ENCODE measurements around the gene AMPH. TPM values are rescaled to one million over a fixed set of nuclear protein-coding genes. Genes with fewer than 3 reads are reported as not detected.

The AMPH gene
- total RNA-seq, 4 donors from 2014 or later = 2.8 to 41.2 (median 16.7) TPM

DNA sequence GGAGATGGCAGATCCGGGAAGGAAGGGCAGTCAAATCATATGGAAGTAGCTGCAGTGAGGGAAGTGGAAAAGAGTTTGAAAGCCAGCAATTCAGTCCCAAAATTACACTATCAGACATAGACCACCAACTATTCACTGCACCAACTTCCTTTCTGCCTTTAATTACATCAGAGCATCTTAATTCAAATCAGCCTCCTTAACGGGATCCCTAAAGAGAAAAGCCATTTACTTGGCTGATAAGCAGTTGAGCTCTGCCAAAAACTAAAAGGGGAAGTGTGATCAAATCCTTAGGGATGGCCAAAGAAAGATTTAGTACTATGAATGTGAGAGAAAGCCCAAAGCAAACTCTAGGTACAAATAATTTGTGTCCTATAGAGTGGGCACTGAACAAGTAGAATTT is 110.4 kb downstream of the AMPH start:
- ATAC-seq (ENCODE audit: low FRiP score) = no peak
- TF ChIP-seq, protein P1, sequence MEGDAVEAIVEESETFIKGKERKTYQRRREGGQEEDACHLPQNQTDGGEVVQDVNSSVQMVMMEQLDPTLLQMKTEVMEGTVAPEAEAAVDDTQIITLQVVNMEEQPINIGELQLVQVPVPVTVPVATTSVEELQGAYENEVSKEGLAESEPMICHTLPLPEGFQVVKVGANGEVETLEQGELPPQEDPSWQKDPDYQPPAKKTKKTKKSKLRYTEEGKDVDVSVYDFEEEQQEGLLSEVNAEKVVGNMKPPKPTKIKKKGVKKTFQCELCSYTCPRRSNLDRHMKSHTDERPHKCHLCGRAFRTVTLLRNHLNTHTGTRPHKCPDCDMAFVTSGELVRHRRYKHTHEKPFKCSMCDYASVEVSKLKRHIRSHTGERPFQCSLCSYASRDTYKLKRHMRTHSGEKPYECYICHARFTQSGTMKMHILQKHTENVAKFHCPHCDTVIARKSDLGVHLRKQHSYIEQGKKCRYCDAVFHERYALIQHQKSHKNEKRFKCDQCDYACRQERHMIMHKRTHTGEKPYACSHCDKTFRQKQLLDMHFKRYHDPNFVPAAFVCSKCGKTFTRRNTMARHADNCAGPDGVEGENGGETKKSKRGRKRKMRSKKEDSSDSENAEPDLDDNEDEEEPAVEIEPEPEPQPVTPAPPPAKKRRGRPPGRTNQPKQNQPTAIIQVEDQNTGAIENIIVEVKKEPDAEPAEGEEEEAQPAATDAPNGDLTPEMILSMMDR (IDR thresholded peaks at IDR 0.05) = no peak
- no peak for DNase-seq (ENCODE audit: low spot score)

DNA sequence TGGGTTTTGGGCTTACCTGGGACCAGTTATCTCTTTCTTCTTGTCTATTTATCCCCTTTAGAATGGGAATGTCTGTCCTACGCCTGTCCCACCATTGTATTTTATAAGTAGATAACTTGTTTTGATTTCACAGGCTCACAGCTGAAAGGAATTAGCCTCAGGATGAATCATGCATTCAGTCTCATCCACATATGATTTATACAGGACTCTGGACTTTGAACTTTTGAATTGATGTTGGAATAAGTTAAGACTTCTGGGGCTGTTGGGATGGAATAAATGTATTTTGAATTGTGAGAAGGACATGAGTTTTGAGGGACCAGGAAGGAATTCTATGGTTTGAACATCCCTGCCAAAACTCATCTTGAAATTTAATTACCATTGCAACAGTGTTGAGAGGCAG is 112.6 kb downstream of the AMPH start:
- DNase-seq (ENCODE audit: low spot score) (no peak), ATAC-seq (ENCODE audit: low FRiP score) (no peak)
- TF ChIP-seq, protein P1 (IDR thresholded peaks at IDR 0.05) = no peak

DNA sequence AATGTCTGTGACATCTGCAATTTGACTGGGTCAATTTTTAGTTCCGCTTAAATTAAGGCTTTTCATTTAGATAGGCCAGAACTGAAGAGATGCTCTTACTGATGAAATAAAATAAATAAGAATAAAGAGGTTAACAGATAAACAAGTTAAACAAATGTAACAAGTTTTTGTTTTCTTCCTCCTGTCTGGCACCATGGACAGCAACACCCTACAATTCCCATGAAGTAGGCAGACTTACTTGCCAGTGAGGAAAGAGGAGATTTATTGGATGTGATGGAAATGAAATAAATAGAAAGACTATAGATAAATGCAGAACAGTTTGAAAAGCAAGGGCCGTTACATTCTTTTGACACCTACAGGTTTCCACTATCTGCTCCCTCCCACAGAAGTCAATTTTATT is 118.5 kb downstream of the AMPH start:
- ATAC-seq (ENCODE audit: low FRiP score) (no peak), DNase-seq (ENCODE audit: low spot score) (no peak)
- TF ChIP-seq, protein P1 (IDR thresholded peaks at IDR 0.05) = no peak

DNA sequence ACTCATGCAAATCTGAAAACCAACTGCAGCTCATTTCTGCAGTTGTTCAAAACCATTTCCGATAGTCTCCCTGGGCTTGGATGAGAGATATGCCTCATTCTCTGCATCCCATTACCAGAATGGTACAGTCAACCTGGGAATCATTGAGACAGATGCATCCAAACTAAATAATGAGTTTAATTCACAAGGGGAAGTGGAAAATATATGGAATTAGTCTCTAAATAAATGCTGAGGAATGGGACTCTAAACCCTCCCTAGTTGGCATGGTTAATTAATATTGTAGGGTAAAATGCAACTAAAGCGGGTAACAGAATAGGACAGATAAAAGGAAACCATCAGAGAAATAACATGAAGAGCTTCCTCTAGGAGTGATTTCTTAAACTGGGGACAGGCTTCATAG is 118.9 kb downstream of the AMPH start:
- TF ChIP-seq, protein P1 (IDR thresholded peaks at IDR 0.05) = no peak
- ATAC-seq (ENCODE audit: low FRiP score) (no peak), DNase-seq (ENCODE audit: low spot score) (no peak)

DNA sequence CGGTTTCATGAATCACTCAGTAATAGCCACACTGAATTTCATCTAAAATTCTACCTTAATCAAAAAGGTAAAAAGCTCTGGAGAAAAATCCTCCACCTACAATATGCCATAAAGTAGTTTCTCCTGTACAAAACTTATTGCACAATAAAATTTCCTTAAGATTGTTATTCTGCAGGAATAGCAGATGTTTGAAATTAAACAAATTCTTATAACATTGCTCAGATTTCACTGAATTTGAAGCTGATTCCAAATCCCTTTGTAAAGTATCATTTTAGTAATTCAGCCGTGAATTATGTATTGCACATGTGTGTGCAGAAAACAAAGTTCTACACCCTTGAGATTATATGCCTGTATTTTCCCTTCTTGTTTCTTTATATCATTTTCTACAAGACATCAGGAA is 123.8 kb downstream of the AMPH start:
- DNase-seq (ENCODE audit: low spot score) (no peak), ATAC-seq (ENCODE audit: low FRiP score) (no peak)
- TF ChIP-seq, protein P1 (IDR thresholded peaks at IDR 0.05) = no peak

DNA sequence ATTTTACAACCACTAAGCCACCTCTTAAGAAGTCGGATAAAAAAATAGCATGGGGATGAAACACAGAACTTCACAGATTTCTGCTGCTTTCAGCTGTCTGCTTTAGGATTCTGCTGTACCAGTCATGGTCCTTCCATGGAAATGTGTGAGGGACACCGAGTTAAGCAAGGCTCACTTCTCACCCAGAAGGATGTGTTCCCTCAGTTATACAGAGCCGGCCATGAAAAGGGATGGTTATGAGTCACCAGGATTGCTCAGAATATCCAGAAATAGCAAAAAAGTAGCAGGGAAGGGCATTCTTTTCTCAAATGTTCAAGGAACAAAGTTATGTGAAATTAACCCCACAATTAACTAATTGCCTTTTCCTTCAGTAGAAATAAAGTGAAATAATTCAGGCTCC is 124.4 kb downstream of the AMPH start:
- TF ChIP-seq, protein P1 (IDR thresholded peaks at IDR 0.05) = no peak
- DNase-seq (ENCODE audit: low spot score) (no peak), ATAC-seq (ENCODE audit: low FRiP score) (no peak)

DNA sequence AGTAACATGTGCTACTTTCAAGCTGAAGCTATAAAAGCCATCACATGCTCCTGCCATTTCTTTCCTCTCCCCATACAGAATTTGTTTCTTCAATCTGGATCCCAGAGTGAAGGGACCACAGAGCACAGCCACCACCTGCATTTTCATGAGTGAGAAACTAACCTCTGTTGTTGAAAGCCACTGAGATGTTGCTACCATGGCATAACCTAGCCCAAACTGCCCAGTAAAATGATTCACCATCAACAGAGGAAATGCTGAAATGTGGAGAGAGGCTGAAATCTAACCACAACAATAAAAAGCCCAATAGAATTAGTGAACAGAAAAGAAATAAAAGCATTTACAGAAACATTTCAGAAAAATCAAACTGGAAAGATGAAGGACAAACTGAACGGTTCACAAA is 125.2 kb downstream of the AMPH start:
- no peak for ATAC-seq (ENCODE audit: low FRiP score)
- TF ChIP-seq, protein P1 (IDR thresholded peaks at IDR 0.05) = no peak
- DNase-seq (ENCODE audit: low spot score) = no peak

Data from omental fat pad (tissue), 4 donors.